ENCODE results near the gene KAZN.
A peak's percentile ranks its signal among the peaks of the same experiment; 100 is the strongest.

KAZN gene

GRCh38 chr1:14599183-14599791 lies 802 bp downstream of the KAZN start:
- no peaks in the 10 kb centered on the region for H3K36me3 Mint-ChIP-seq
- H3K4me1 Mint-ChIP-seq = peaks cover 13% of the 10 kb centered on the region
- H3K27ac Mint-ChIP-seq = no peak overlapping the region
- H3K9me3 Mint-ChIP-seq = no peaks in the 10 kb centered on the region
- peaks cover 75% of the 10 kb centered on the region for H3K27me3 Mint-ChIP-seq
- peak; percentile 52 for ATAC-seq
- H3K4me3 Mint-ChIP-seq = peak overlapping the region; percentile 49

- H3K4me3 Mint-ChIP-seq = peak overlapping the region; percentile 49
- H3K4me1 Mint-ChIP-seq = peaks cover 13% of the 10 kb centered on the region
- no peaks in the 10 kb centered on the region for H3K9me3 Mint-ChIP-seq
- H3K27me3 Mint-ChIP-seq = peaks cover 79% of the 10 kb centered on the region
- H3K36me3 Mint-ChIP-seq = no peaks in the 10 kb centered on the region
- no peak overlapping the region for H3K27ac Mint-ChIP-seq
- ATAC-seq = peak; percentile 73
Observed at GRCh38 chr1:14599800-14600199, 1.3 kb downstream of the KAZN start.

- Mint-ChIP-seq H3K27me3 (peaks cover 79% of the 10 kb centered on the region), H3K4me1 (peaks cover 13% of the 10 kb centered on the region), H3K9me3 (no peaks in the 10 kb centered on the region), H3K27ac (no peak overlapping the region), H3K36me3 (no peaks in the 10 kb centered on the region), H3K4me3 (no peak overlapping the region)
- no peak for ATAC-seq
Observed at GRCh38 chr1:14600405-14601112, 2.1 kb downstream of the KAZN start.

GRCh38 chr1:14602136-14602535 lies 3.7 kb downstream of the KAZN start:
- H3K27ac Mint-ChIP-seq = no peak overlapping the region
- peaks cover 13% of the 10 kb centered on the region for H3K4me1 Mint-ChIP-seq
- H3K4me3 Mint-ChIP-seq = no peak overlapping the region
- H3K36me3 Mint-ChIP-seq = no peaks in the 10 kb centered on the region
- peaks cover 65% of the 10 kb centered on the region for H3K27me3 Mint-ChIP-seq
- H3K9me3 Mint-ChIP-seq = no peaks in the 10 kb centered on the region
- no peak for ATAC-seq

GRCh38 chr1:14603645-14604044 lies 5.2 kb downstream of the KAZN start:
- Mint-ChIP-seq H3K36me3 (no peaks in the 10 kb centered on the region), H3K27me3 (peaks cover 50% of the 10 kb centered on the region), H3K4me3 (no peak overlapping the region), H3K27ac (no peak overlapping the region), H3K9me3 (no peaks in the 10 kb centered on the region), H3K4me1 (peaks cover 13% of the 10 kb centered on the region)
- ATAC-seq = no peak

GRCh38 chr1:14604414-14604813 lies 5.9 kb downstream of the KAZN start:
- H3K27ac Mint-ChIP-seq = no peak overlapping the region

GRCh38 chr1:14605945-14606344 lies 7.5 kb downstream of the KAZN start:
- Mint-ChIP-seq H3K36me3 (no peaks in the 10 kb centered on the region), H3K9me3 (no peaks in the 10 kb centered on the region), H3K27me3 (peaks cover 28% of the 10 kb centered on the region), H3K4me1 (no peaks in the 10 kb centered on the region), H3K27ac (no peak overlapping the region), H3K4me3 (no peak overlapping the region)
- no peak for ATAC-seq

More at GRCh38 chr1:14604414-14604813, 5.9 kb downstream of the KAZN start:
- ATAC-seq = no peak
- H3K9me3 Mint-ChIP-seq = no peaks in the 10 kb centered on the region
- peaks cover 42% of the 10 kb centered on the region for H3K27me3 Mint-ChIP-seq
- H3K4me1 Mint-ChIP-seq = peaks cover 11% of the 10 kb centered on the region
- H3K36me3 Mint-ChIP-seq = no peaks in the 10 kb centered on the region
- H3K4me3 Mint-ChIP-seq = no peak overlapping the region

GRCh38 chr1:14606632-14607031 lies 8.1 kb downstream of the KAZN start:
- no peak overlapping the region for H3K27ac Mint-ChIP-seq
- no peak overlapping the region for H3K4me3 Mint-ChIP-seq
- peaks cover 21% of the 10 kb centered on the region for H3K27me3 Mint-ChIP-seq
- H3K4me1 Mint-ChIP-seq = no peaks in the 10 kb centered on the region
- ATAC-seq = no peak
- no peaks in the 10 kb centered on the region for H3K36me3 Mint-ChIP-seq
- H3K9me3 Mint-ChIP-seq = no peaks in the 10 kb centered on the region

GRCh38 chr1:14607295-14607694 lies 8.8 kb downstream of the KAZN start:
- no peak overlapping the region for H3K27ac Mint-ChIP-seq
- no peak for ATAC-seq
- H3K4me3 Mint-ChIP-seq = no peak overlapping the region
- no peaks in the 10 kb centered on the region for H3K36me3 Mint-ChIP-seq
- H3K4me1 Mint-ChIP-seq = no peaks in the 10 kb centered on the region
- H3K27me3 Mint-ChIP-seq = peaks cover 15% of the 10 kb centered on the region
- H3K9me3 Mint-ChIP-seq = no peaks in the 10 kb centered on the region

GRCh38 chr1:14608308-14608707 lies 9.8 kb downstream of the KAZN start:
- ATAC-seq = no peak
- Mint-ChIP-seq H3K4me1 (no peaks in the 10 kb centered on the region), H3K9me3 (no peaks in the 10 kb centered on the region), H3K36me3 (no peaks in the 10 kb centered on the region), H3K27ac (no peak overlapping the region), H3K27me3 (peaks cover 12% of the 10 kb centered on the region), H3K4me3 (no peak overlapping the region)

GRCh38 chr1:14610761-14611160 lies 12.3 kb downstream of the KAZN start:
- no peak for ATAC-seq
- no peaks in the 10 kb centered on the region for H3K4me1 Mint-ChIP-seq
- H3K27me3 Mint-ChIP-seq = peaks cover 8% of the 10 kb centered on the region
- H3K36me3 Mint-ChIP-seq = no peaks in the 10 kb centered on the region
- H3K4me3 Mint-ChIP-seq = no peak overlapping the region
- H3K27ac Mint-ChIP-seq = no peak overlapping the region
- peaks cover 3% of the 10 kb centered on the region for H3K9me3 Mint-ChIP-seq

- Mint-ChIP-seq H3K9me3 (peaks cover 3% of the 10 kb centered on the region), H3K4me3 (no peak overlapping the region), H3K27me3 (peaks cover 8% of the 10 kb centered on the region), H3K4me1 (no peaks in the 10 kb centered on the region), H3K27ac (no peak overlapping the region), H3K36me3 (no peaks in the 10 kb centered on the region)
- ATAC-seq = no peak
Observed at GRCh38 chr1:14611792-14612191, 13.3 kb downstream of the KAZN start.

GRCh38 chr1:14612256-14612655 lies 13.8 kb downstream of the KAZN start:
- H3K9me3 Mint-ChIP-seq = peaks cover 3% of the 10 kb centered on the region
- no peaks in the 10 kb centered on the region for H3K4me1 Mint-ChIP-seq
- no peak overlapping the region for H3K4me3 Mint-ChIP-seq
- H3K27me3 Mint-ChIP-seq = peaks cover 8% of the 10 kb centered on the region
- no peak for ATAC-seq
- H3K27ac Mint-ChIP-seq = no peak overlapping the region
- H3K36me3 Mint-ChIP-seq = no peaks in the 10 kb centered on the region

- peaks cover 7% of the 10 kb centered on the region for H3K9me3 Mint-ChIP-seq
- ATAC-seq = no peak
- H3K27ac Mint-ChIP-seq = no peak overlapping the region
- H3K4me1 Mint-ChIP-seq = no peaks in the 10 kb centered on the region
- H3K4me3 Mint-ChIP-seq = no peak overlapping the region
- H3K36me3 Mint-ChIP-seq = no peaks in the 10 kb centered on the region
- H3K27me3 Mint-ChIP-seq = peaks cover 8% of the 10 kb centered on the region
Observed at GRCh38 chr1:14613926-14614325, 15.4 kb downstream of the KAZN start.

GRCh38 chr1:14614341-14614740 lies 15.9 kb downstream of the KAZN start:
- Mint-ChIP-seq H3K27ac (no peak overlapping the region), H3K36me3 (no peaks in the 10 kb centered on the region)
- no peak for ATAC-seq

GRCh38 chr1:14615549-14616218 lies 17.2 kb downstream of the KAZN start:
- ATAC-seq = no peak
- no peaks in the 10 kb centered on the region for H3K4me1 Mint-ChIP-seq
- no peaks in the 10 kb centered on the region for H3K36me3 Mint-ChIP-seq
- H3K9me3 Mint-ChIP-seq = peaks cover 14% of the 10 kb centered on the region
- H3K27me3 Mint-ChIP-seq = peaks cover 8% of the 10 kb centered on the region
- H3K27ac Mint-ChIP-seq = no peak overlapping the region
- H3K4me3 Mint-ChIP-seq = no peak overlapping the region

More at GRCh38 chr1:14614341-14614740, 15.9 kb downstream of the KAZN start:
- Mint-ChIP-seq H3K4me3 (no peak overlapping the region), H3K9me3 (peaks cover 8% of the 10 kb centered on the region), H3K27me3 (peaks cover 8% of the 10 kb centered on the region), H3K4me1 (no peaks in the 10 kb centered on the region)

Data from stimulated activated memory B cell treated with anti-CD40 and anti-IgM and Interleukin-4, amounts not matched to agents 10 μg/mL and 1 μg/mL and 100 μg/mL, for 72 hours (primary cell).